ENCODE measurements around the gene TNRC6B.
"Not testable (repeated sequence)": the region's sequence is repeated elsewhere in the genome, so short reads cannot be mapped to it uniquely, and the experiment has no call there.

The TNRC6B gene

GRCh38 chr22:40182231-40182835, 4.6 kb downstream of the TNRC6B start:
- DNase-seq: no peak

- peak; percentile 96 for DNase-seq
Measured at GRCh38 chr22:40183029-40183581, 5.4 kb downstream of the TNRC6B start.

- DNase-seq: not testable (repeated sequence)
Measured at GRCh38 chr22:40183603-40184002, 5.9 kb downstream of the TNRC6B start.

- DNase-seq: no peak
Measured at GRCh38 chr22:40187389-40187788, 9.7 kb downstream of the TNRC6B start.

GRCh38 chr22:40189997-40190396, 12.3 kb downstream of the TNRC6B start:
- DNase-seq: no peak

- no peak for DNase-seq
Measured at GRCh38 chr22:40190501-40190900, 12.8 kb downstream of the TNRC6B start.

- DNase-seq: peak; percentile 82
Measured at GRCh38 chr22:40193429-40194421, 16.0 kb downstream of the TNRC6B start.

- DNase-seq: no peak
Measured at GRCh38 chr22:40194656-40195055, 16.9 kb downstream of the TNRC6B start.

- no peak for DNase-seq
Measured at GRCh38 chr22:40196628-40197360, 19.1 kb downstream of the TNRC6B start.

- not testable (repeated sequence) for DNase-seq
Measured at GRCh38 chr22:40197421-40197820, 19.7 kb downstream of the TNRC6B start.

- DNase-seq: no peak
Measured at GRCh38 chr22:40198733-40199132, 21.0 kb downstream of the TNRC6B start.

- DNase-seq: no peak
Measured at GRCh38 chr22:40199223-40199622, 21.5 kb downstream of the TNRC6B start.

- DNase-seq: no peak
Measured at GRCh38 chr22:40199852-40200251, 22.1 kb downstream of the TNRC6B start.

GRCh38 chr22:40200795-40201530, 23.2 kb downstream of the TNRC6B start:
- no peak for DNase-seq

- no peak for DNase-seq
Measured at GRCh38 chr22:40202225-40202944, 24.7 kb downstream of the TNRC6B start.

- DNase-seq: no peak
Measured at GRCh38 chr22:40203572-40203971, 25.8 kb downstream of the TNRC6B start.

- DNase-seq: no peak
Measured at GRCh38 chr22:40204321-40205116, 26.8 kb downstream of the TNRC6B start.

GRCh38 chr22:40206561-40206960, 28.8 kb downstream of the TNRC6B start:
- no peak for DNase-seq

- no peak for DNase-seq
Measured at GRCh38 chr22:40210818-40211217, 33.1 kb downstream of the TNRC6B start.

GRCh38 chr22:40211476-40212054, 33.8 kb downstream of the TNRC6B start:
- DNase-seq: no peak
